NCI-H510A treated with DMSO at 0.1 percent for 48 hours (cell line): ENCODE data around the gene PCYT1A.
"Not testable (repeated sequence)": the region's sequence is repeated elsewhere in the genome, so short reads cannot be mapped to it uniquely, and the experiment has no call there.

Experiments used
- DNase-seq: peaks from one replicate; lab custom pipeline; 2025; lab: John Stamatoyannopoulos, UW

The PCYT1A gene

DNA sequence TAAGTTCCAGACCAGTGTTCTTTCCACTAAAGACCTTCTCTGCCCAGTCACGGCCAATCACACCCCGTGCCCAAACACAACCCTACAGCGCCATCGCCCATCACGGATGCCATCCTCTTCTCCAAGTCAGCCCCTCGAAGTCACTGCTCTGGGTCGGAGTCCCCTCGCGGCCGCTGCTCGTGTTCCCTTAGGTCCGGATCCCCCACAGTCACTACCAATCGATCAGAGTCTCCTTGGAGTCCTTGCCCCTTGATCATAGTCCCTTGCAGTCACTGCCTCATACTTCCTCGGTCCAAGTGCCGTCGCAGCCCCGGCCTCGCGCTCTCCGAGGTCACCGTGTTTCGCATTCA, 461 bp downstream of the PCYT1A start:
- no peak for DNase-seq

DNA sequence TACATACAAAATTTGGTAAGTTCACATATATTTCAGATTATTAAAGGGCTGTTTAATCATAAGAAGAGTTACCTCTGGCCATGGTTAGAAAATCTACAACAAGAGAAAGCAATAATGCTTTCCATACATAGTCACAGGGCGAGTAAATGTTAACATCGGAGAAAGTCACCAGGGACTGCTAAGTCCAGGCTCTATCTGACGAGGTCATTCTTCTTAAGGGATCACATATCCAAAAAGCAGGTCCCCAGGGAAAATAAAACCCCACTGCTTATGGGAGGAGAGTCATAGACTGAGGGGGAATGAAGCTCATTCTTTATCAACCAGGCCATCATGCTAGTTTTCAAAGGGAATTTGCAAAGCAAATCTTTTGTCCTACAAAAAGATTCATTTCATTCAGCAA, 3.1 kb downstream of the PCYT1A start:
- DNase-seq: no peak

DNA sequence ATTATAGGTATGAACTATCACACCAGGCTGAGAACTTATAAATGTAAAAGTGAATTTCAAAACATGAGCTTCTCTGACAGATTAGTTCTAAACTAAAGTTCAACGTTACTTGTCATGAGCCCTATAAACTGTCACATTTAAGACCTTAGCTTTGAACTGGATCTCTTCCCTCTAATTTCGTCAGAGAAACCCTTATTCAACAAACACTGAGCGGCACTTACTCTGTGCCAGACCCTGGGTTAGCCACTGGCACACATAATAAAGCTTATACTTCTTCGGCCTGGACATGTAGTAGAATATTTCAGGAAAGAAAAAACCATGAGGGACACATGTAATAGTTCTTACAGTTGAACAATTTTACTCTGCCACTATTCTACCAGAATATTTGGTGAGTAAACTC, 5.6 kb downstream of the PCYT1A start:
- DNase-seq: no peak

- no peak for DNase-seq
Observed at GRCh38 chr3:196280689-196281440, 6.7 kb downstream of the PCYT1A start.

- no peak for DNase-seq
Observed at GRCh38 chr3:196275126-196275525, 12.4 kb downstream of the PCYT1A start.

DNA sequence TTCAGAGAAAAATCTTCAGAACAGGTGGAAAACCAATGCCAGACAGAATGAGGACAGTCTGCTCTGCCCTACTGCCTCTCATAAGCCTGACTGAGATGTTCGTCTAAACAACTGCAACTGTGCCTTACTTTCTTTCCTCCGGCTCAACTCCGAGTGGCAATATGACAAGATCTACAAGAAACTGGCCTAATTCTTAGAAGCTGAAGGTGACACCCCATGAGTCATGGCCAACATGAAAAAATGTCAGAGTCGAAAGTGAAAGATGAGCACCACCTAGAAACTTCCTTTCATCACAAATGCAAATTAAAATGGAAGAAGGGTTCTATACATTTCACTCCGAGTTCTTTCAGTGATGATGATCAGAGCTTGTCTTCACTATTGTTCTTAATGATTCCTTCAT, 12.9 kb downstream of the PCYT1A start:
- DNase-seq: no peak

DNA sequence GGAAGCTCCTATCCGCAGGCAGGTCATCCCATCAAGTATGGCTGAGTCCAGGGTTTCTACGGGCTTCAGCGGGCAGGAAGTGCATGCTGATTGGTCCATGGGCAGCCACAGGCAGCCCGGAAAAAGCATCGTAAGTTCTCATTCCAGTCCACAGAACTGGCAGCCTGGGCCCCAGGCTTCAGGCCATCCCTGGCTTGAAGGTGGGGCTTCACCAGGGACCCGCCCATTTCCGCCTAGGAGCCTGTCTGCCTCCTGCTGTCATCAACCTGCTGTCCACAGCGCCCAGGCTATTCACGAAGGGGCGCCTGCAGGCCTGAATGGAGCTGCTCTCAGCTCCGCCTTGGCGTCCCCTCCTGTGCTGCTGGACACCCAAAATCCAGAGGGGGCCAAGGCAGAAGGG, 13.9 kb downstream of the PCYT1A start:
- DNase-seq: no peak

DNA sequence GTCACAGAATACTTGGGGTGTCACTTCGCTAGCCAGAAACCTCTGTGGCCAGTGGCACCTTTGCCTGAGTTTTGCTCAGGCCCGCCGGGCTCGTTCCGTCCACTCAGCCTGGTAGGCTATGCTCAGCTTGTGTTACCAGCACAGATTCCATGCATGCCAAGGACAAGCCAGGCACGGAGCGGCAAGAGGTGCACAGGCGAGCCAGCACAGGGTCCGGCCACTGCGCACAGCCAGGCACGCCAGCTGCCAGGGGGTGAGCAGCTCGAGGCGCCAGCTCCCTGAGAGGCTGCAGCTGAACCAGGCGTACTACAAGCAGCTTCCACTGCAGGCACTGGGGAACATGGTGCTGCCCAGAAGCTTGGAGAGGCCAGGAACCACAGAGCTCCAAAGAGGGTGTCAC, 14.7 kb downstream of the PCYT1A start:
- DNase-seq: no peak

DNA sequence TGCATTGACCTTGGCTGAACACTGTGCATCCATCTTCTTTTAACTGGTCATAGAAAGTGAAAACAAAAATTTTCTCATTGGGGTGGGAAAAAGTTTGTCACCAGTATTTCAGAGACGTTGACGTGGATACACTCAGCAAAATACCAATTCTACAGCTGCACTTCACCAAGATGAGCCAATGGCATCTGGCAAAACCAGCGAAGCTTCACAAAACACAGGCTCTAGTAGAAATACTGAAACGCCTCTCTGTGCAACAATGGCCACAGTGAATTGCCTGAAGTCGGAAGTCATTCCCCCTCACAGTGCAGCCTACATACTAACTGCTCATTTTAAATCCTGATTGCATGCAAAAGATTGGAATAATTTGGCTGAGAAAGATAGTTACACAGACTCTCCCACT, 17.0 kb downstream of the PCYT1A start:
- DNase-seq: no peak

- no peak for DNase-seq
Observed at GRCh38 chr3:196268284-196269163, 19.0 kb downstream of the PCYT1A start.

DNA sequence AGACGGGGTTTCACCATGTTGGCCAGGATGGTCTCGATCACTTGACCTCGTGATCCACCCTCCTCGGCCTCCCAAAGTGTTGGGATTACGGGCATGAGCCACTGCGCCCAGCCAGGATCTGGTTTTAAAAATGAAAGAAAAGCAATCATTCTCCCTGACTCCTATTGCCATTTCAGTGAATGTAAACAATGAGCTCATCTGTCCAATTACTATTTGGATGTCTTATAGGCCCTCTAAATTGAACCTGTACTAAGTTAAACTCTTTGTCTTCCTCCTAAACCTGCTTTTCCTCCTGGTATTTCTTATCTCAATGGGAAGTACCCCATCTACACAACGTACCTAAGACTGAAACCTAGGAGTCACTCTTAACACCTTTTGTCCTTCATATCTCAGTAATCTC, 23.7 kb downstream of the PCYT1A start:
- DNase-seq: no peak

GRCh38 chr3:196260784-196261183, 26.7 kb downstream of the PCYT1A start:
- DNase-seq: no peak

DNA sequence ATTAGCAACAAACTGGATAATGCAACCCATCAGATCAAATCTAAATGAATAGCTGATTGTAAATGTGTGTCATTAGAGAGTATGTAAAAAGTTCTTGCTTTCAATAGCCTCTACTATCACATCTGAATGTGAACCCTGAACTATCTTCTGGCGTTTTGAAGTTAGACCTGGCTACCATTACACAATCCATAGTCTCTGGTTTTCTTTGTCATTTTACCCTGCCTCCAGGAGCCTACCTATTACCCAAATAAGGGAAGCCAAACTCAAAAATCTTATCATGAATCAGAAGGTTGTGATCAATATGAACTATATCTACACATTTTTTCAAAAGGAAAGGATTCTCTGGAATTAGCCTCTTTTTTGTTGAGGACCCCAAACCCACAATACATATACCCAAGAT, 31.8 kb downstream of the PCYT1A start:
- no peak for DNase-seq

DNA sequence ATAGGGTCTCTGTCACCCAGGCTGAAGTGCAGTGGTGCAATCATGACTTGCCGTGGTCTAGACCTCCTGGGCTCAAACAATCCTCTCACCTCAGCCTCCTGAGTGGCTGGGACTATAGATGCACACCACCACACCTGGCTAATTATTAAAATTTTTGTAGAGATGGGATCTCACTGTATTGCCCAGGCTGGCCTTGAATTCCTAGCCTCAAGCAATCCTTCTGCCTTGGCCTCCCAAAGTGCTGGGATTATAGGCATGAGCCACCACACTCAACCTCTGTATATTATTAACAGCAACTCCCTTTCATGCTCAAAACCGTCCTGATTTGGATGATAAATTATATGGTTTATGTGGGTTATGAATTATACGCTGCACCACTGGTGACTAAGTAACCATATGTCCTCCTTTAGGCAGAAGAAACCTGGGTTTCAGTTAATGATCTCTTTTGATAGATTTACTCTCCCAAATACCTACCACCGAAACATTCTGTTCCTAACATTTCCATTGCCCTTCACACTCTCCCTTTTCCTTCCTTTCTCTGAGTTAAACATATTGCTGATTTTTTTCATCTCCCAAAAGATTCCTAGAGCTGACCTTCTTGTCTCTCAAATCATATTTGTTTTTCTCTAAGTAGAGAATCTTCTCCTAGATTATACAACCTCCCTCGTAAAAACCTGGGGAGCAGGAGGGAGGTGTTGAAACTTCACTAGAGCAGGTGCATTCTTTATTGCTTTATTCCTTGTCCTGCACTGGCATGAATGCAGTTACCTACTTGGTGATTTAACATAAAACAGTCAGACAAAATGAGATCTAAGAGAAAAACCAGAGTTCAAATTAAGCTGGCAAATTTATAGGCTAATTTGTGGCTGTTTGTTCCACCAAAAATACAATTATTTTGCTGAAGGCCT, 32.9 kb downstream of the PCYT1A start:
- no peak for DNase-seq

DNA sequence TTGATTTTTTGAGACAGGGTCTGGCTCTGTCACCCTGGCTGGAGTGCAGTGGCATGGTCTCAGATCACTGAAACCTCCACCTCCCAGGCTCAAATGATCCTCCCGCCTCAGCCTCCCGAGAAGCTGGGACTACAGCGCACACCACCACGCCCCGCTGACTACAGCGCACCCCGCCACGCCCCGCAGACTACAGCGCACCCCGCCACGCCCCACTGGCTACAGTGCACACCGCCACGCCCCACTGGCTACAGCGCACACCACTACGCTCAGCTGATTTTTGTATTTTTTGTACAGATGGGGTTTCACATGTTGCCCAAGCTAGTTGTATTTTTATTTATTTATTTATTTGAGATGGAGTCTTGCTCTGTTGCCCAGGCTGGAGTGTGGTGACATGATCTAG, 35.6 kb downstream of the PCYT1A start:
- DNase-seq: no peak

- DNase-seq: no peak
Observed at GRCh38 chr3:196246612-196247308, 40.8 kb downstream of the PCYT1A start.

- not testable (repeated sequence) for DNase-seq
Observed at GRCh38 chr3:196244166-196244565, 43.4 kb downstream of the PCYT1A start.

- no peak for DNase-seq
Observed at GRCh38 chr3:196241704-196242103, 45.8 kb downstream of the PCYT1A start.

DNA sequence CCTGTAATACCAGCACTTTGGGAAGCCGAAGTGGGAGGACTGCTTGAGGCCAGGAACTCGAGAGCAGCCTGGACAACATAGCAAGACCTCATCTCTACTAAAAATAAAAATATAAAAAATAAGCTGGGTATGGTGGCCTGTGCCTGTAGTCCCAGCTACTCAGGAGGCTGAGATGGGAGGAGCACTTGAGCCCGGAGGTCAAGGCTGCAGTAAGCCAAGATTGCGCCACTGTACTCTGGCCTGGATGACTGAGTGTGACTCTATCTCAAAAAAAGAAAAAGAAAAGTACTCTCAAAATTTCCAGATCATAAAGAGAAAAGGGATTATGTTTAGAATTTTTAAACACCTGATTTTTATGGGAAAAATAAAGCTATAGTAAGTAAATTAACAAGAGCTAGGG, 47.1 kb downstream of the PCYT1A start:
- DNase-seq: no peak

DNA sequence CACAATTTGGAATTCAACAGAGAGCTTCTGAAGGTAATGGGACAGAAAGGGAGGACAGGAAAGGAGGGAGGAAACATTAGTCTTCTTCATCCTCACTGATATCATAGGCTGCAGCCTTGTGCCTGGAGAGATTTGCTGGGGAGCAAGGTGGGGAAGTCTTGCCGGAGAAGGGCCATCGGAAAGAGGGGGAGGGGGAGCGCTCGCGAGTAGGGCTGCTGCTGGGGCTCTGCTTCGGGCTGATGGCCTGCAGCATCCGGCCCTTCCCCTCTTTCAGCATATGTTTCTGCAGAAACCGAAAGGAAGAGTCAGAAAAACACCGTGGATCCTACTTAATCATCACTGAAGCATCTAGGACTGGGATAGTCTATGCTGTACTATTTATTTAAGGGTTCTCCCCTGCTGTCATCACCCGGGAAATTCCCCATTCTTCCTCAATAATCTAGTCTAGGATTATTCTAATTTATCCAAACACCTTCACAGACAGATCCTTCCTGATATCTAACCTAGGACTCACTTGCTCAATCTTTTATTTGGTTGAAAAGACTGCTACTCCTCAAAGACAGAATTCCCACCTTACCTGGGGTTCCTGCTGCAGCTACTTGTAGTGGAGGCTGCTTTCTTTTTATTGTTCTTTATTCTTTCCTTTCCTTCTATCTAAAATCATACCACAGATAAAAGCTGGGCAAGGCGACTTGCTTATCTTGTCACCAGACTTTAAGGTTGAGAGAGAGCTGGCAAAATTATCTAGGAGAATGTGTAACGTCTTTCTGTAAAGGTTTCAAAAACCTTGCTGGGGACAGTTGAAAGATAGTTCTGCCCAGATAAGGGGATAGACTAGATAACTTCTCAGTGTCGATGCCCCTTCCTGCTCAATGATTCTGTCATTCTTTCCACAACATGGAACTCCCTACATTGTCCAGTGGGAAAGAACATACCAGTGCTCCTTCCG, 48.6 kb downstream of the PCYT1A start:
- no peak for DNase-seq

DNA sequence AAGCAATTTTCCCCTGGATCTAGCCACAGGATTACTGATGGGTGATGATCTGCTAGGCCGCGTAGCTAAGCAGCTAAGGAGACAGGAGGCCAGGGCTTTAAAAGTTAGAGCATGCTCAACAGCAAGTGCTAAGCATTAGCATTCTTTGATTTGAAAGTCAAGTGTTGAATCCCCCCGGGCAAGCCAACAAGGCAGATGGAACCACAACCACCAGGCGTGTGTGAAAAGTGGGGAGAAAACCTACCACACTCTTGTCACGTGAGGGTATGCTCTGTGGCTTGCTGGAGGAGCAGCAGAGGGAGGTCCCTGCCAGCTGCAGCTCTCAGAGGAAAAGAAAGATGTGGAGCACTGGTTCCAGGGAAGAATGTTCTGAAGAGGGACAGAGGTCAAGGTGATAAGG, 50.3 kb downstream of the PCYT1A start:
- DNase-seq: no peak
